HG03139 (cell line): ENCODE data around the gene TJAP1.
"Not testable (repeated sequence)": the region's sequence is repeated elsewhere in the genome, so short reads cannot be mapped to it uniquely, and the experiment has no call there.

Source experiments
- ATAC-seq: cut with Tn5 transposase; IDR thresholded peaks from one replicate; pipeline ENCODE4 v1.9.1; 2021; ENCODE audit not compliant: unreplicated experiment

Gene TJAP1

GRCh38 chr6:43524483-43524961 is 47.2 kb downstream of the TJAP1 start:
- no peak for ATAC-seq

DNA sequence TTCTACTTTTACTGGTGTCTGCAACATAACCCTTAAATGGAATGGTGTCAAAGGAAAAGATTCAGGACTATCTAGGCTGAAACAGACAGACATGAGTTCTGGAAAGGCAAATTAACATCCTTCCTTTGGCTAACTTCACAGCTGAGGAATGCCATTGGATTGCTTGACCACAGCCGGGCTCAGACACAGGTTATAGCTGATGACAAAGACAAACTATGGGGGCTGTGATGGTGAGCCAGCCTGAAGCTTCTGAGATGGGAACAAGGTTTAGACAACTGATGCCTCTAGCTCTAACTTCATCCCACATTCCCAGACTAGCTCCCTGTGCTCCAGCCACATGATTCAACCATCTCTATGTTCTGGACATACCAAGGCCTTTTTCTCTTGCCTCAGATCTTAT is 54.8 kb downstream of the TJAP1 start:
- ATAC-seq = no peak

- not testable (repeated sequence) for ATAC-seq
Measured at GRCh38 chr6:43538986-43539385, 61.6 kb downstream of the TJAP1 start.

- not testable (repeated sequence) for ATAC-seq
Measured at GRCh38 chr6:43539409-43539808, 62.0 kb downstream of the TJAP1 start.

DNA sequence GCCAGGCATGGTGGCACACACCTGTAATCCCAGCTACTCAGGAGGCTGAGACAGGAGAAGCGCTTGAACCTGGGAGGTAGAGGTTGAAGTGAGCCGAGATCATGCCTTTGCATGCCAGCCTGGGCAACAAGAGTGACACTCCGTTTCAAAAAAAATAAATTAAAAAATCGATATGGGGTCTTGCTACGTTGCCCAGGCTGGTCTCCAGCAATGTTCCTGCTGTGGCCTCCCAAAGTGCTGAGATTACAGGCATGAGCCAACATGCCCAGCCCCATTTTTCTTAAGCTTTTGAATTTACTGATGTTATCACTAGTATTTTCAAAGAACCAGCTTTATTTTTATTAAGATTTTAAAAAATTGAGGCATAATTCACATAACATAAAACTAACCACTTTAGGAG is 63.1 kb downstream of the TJAP1 start:
- no peak for ATAC-seq

- ATAC-seq = no peak
Measured at GRCh38 chr6:43541774-43542471, 64.6 kb downstream of the TJAP1 start.

- no peak for ATAC-seq
Measured at GRCh38 chr6:43544461-43544860, 67.1 kb downstream of the TJAP1 start.

GRCh38 chr6:43547222-43547621 is 69.9 kb downstream of the TJAP1 start:
- no peak for ATAC-seq
